ENCODE measurements around the gene RALGPS1.

The RALGPS1 gene

GRCh38 chr9:127116957-127117356 lies 202.4 kb downstream of the RALGPS1 start:
- H3K4me1 Mint-ChIP-seq = peaks cover 15% of the 10 kb centered on the region
- H3K36me3 Mint-ChIP-seq (ENCODE audit: insufficient read depth) = no peaks in the 10 kb centered on the region
- H3K27me3 Mint-ChIP-seq = peaks cover 11% of the 10 kb centered on the region
- no peak overlapping the region for H3K4me3 Mint-ChIP-seq
- H3K9me3 Mint-ChIP-seq = no peaks in the 10 kb centered on the region
- ATAC-seq (replicated peaks; ENCODE audit: extremely low read depth, poor library complexity, severe bottlenecking) (no peak), DNase-seq (ENCODE audit: low spot score in 2 of 2) (no peak)
- no peak overlapping the region for H3K27ac Mint-ChIP-seq (ENCODE audit: low read depth)

- Mint-ChIP-seq H3K9me3 (no peaks in the 10 kb centered on the region), H3K27ac (ENCODE audit: low read depth) (no peak overlapping the region), H3K4me1 (peaks cover 15% of the 10 kb centered on the region), H3K27me3 (peaks cover 11% of the 10 kb centered on the region), H3K4me3 (no peak overlapping the region), H3K36me3 (ENCODE audit: insufficient read depth) (no peaks in the 10 kb centered on the region)
- ATAC-seq (replicated peaks; ENCODE audit: extremely low read depth, poor library complexity, severe bottlenecking) = no peak
- DNase-seq (ENCODE audit: low spot score in 2 of 2) = no peak
Observed at GRCh38 chr9:127117801-127118200, 203.2 kb downstream of the RALGPS1 start.

GRCh38 chr9:127118597-127119319 lies 204.2 kb downstream of the RALGPS1 start:
- no peak overlapping the region for H3K27ac Mint-ChIP-seq (ENCODE audit: low read depth)
- H3K27me3 Mint-ChIP-seq = peaks cover 11% of the 10 kb centered on the region
- DNase-seq (ENCODE audit: low spot score in 2 of 2) = no peak
- H3K4me3 Mint-ChIP-seq = no peak overlapping the region
- ATAC-seq (replicated peaks; ENCODE audit: extremely low read depth, poor library complexity, severe bottlenecking) = no peak
- H3K36me3 Mint-ChIP-seq (ENCODE audit: insufficient read depth) = no peaks in the 10 kb centered on the region
- peaks cover 15% of the 10 kb centered on the region for H3K4me1 Mint-ChIP-seq
- no peaks in the 10 kb centered on the region for H3K9me3 Mint-ChIP-seq

- no peak overlapping the region for H3K27ac Mint-ChIP-seq (ENCODE audit: low read depth)
- peaks cover 11% of the 10 kb centered on the region for H3K27me3 Mint-ChIP-seq
- peaks cover 15% of the 10 kb centered on the region for H3K4me1 Mint-ChIP-seq
- H3K36me3 Mint-ChIP-seq (ENCODE audit: insufficient read depth) = no peaks in the 10 kb centered on the region
- no peak for ATAC-seq (replicated peaks; ENCODE audit: extremely low read depth, poor library complexity, severe bottlenecking)
- H3K4me3 Mint-ChIP-seq = no peak overlapping the region
- DNase-seq (ENCODE audit: low spot score in 2 of 2) = no peak
- H3K9me3 Mint-ChIP-seq = no peaks in the 10 kb centered on the region
Observed at GRCh38 chr9:127119320-127119709, 204.7 kb downstream of the RALGPS1 start.

GRCh38 chr9:127121628-127122175 lies 207.1 kb downstream of the RALGPS1 start:
- Mint-ChIP-seq H3K4me1 (peaks cover 7% of the 10 kb centered on the region), H3K27me3 (peaks cover 11% of the 10 kb centered on the region), H3K4me3 (no peak overlapping the region), H3K9me3 (no peaks in the 10 kb centered on the region), H3K36me3 (ENCODE audit: insufficient read depth) (no peaks in the 10 kb centered on the region), H3K27ac (ENCODE audit: low read depth) (no peak overlapping the region)
- ATAC-seq (replicated peaks; ENCODE audit: extremely low read depth, poor library complexity, severe bottlenecking) (no peak), DNase-seq (ENCODE audit: low spot score in 2 of 2) (no peak)

- DNase-seq (ENCODE audit: low spot score in 2 of 2) = no peak
- Mint-ChIP-seq H3K4me1 (no peaks in the 10 kb centered on the region), H3K4me3 (no peak within 1 kb of the TSS), H3K27me3 (peaks cover 11% of the 10 kb centered on the region), H3K27ac (ENCODE audit: low read depth) (no peak within 1 kb of the TSS), H3K9me3 (no peaks in the 10 kb centered on the region), H3K36me3 (ENCODE audit: insufficient read depth) (no peaks in the 10 kb centered on the region)
- no peak for ATAC-seq (replicated peaks; ENCODE audit: extremely low read depth, poor library complexity, severe bottlenecking)
Observed at GRCh38 chr9:127122176-127123063, 207.8 kb downstream of the RALGPS1 start, which contains the start of gene ANGPTL2. ANGPTL2 (minus strand) TSS chr9:127122635; CDS start chr9:127108731, 13,904 bp downstream.

GRCh38 chr9:127123064-127123890 lies 208.7 kb downstream of the RALGPS1 start:
- ATAC-seq (replicated peaks; ENCODE audit: extremely low read depth, poor library complexity, severe bottlenecking) (no peak), DNase-seq (ENCODE audit: low spot score in 2 of 2) (no peak)
- Mint-ChIP-seq H3K4me1 (no peaks in the 10 kb centered on the region), H3K36me3 (ENCODE audit: insufficient read depth) (no peaks in the 10 kb centered on the region), H3K27me3 (peaks cover 11% of the 10 kb centered on the region), H3K9me3 (no peaks in the 10 kb centered on the region), H3K4me3 (no peak overlapping the region), H3K27ac (ENCODE audit: low read depth) (no peak overlapping the region)

GRCh38 chr9:127124111-127124531 lies 209.5 kb downstream of the RALGPS1 start:
- H3K27me3 Mint-ChIP-seq = peaks cover 11% of the 10 kb centered on the region
- no peak for DNase-seq (ENCODE audit: low spot score in 2 of 2)
- H3K4me3 Mint-ChIP-seq = no peak overlapping the region
- H3K9me3 Mint-ChIP-seq = no peaks in the 10 kb centered on the region
- no peak overlapping the region for H3K27ac Mint-ChIP-seq (ENCODE audit: low read depth)
- no peak for ATAC-seq (replicated peaks; ENCODE audit: extremely low read depth, poor library complexity, severe bottlenecking)
- no peaks in the 10 kb centered on the region for H3K4me1 Mint-ChIP-seq
- H3K36me3 Mint-ChIP-seq (ENCODE audit: insufficient read depth) = no peaks in the 10 kb centered on the region

GRCh38 chr9:127124792-127125191 lies 210.2 kb downstream of the RALGPS1 start:
- no peak overlapping the region for H3K27ac Mint-ChIP-seq (ENCODE audit: low read depth)
- H3K4me1 Mint-ChIP-seq = no peaks in the 10 kb centered on the region
- ATAC-seq (replicated peaks; ENCODE audit: extremely low read depth, poor library complexity, severe bottlenecking) (no peak), DNase-seq (ENCODE audit: low spot score in 2 of 2) (no peak)
- H3K27me3 Mint-ChIP-seq = peaks cover 7% of the 10 kb centered on the region
- no peaks in the 10 kb centered on the region for H3K9me3 Mint-ChIP-seq
- no peak overlapping the region for H3K4me3 Mint-ChIP-seq
- H3K36me3 Mint-ChIP-seq (ENCODE audit: insufficient read depth) = no peaks in the 10 kb centered on the region

- DNase-seq (ENCODE audit: low spot score in 2 of 2) = no peak
- H3K27me3 Mint-ChIP-seq = no peaks in the 10 kb centered on the region
- no peaks in the 10 kb centered on the region for H3K4me1 Mint-ChIP-seq
Observed at GRCh38 chr9:127126971-127127370, 212.4 kb downstream of the RALGPS1 start.

GRCh38 chr9:127128341-127129072 lies 213.9 kb downstream of the RALGPS1 start:
- Mint-ChIP-seq H3K4me3 (no peak overlapping the region), H3K27ac (ENCODE audit: low read depth) (no peak overlapping the region), H3K9me3 (no peaks in the 10 kb centered on the region), H3K4me1 (no peaks in the 10 kb centered on the region), H3K27me3 (no peaks in the 10 kb centered on the region), H3K36me3 (ENCODE audit: insufficient read depth) (no peaks in the 10 kb centered on the region)
- ATAC-seq (replicated peaks; ENCODE audit: extremely low read depth, poor library complexity, severe bottlenecking) = no peak
- no peak for DNase-seq (ENCODE audit: low spot score in 2 of 2)

More at GRCh38 chr9:127126971-127127370, 212.4 kb downstream of the RALGPS1 start:
- no peaks in the 10 kb centered on the region for H3K36me3 Mint-ChIP-seq (ENCODE audit: insufficient read depth)
- H3K4me3 Mint-ChIP-seq = no peak overlapping the region
- H3K9me3 Mint-ChIP-seq = no peaks in the 10 kb centered on the region
- ATAC-seq (replicated peaks; ENCODE audit: extremely low read depth, poor library complexity, severe bottlenecking) = no peak
- no peak overlapping the region for H3K27ac Mint-ChIP-seq (ENCODE audit: low read depth)

Data from central memory CD8-positive, alpha-beta T cell (primary cell).